OCI-LY3 (cell line): ENCODE results near the gene PAK5.

Source experiments
- EZH2phosphoT487 ChIP-seq: fragments of 200-600 bp; shearing (Covaris generic); IDR thresholded peaks from 2 replicates; pipeline ENCODE4 v1.6.1; 2018; ENCODE audit warnings: antibody characterized with exemption, mixed run types, low read depth
- TF ChIP-seq, protein P1 (sequence below): fragments of 200-600, 300-600 bp; sonication (generic); IDR thresholded peaks from 2 replicates; pipeline ENCODE4 v1.5.1; 2014; ENCODE audit warnings: antibody characterized with exemption, low read length, low read depth

DNA sequence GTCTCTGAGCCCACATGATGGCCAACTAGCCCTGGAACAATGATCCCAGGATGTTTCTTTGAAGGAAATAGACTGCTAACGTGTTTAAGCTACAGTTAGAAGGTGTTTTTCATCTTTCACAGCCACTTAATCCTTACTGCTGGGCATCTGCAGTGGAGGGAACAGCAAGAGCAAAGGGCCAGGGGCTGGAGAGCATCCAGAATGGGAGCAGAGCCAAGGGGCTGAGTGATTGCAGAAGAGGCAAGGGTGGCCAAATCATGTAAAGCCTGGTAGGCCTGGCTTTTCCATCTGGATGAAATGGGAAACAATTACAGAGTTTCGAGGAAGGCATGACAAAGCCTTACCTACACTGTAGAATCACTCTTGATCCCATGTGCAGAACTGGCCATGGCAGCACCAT, 343.2 kb downstream of the PAK5 start:
- TF ChIP-seq, protein P1, sequence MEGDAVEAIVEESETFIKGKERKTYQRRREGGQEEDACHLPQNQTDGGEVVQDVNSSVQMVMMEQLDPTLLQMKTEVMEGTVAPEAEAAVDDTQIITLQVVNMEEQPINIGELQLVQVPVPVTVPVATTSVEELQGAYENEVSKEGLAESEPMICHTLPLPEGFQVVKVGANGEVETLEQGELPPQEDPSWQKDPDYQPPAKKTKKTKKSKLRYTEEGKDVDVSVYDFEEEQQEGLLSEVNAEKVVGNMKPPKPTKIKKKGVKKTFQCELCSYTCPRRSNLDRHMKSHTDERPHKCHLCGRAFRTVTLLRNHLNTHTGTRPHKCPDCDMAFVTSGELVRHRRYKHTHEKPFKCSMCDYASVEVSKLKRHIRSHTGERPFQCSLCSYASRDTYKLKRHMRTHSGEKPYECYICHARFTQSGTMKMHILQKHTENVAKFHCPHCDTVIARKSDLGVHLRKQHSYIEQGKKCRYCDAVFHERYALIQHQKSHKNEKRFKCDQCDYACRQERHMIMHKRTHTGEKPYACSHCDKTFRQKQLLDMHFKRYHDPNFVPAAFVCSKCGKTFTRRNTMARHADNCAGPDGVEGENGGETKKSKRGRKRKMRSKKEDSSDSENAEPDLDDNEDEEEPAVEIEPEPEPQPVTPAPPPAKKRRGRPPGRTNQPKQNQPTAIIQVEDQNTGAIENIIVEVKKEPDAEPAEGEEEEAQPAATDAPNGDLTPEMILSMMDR = no peak
- TF ChIP-seq EZH2phosphoT487 = no peak
